SK-N-SH (cell line): ENCODE measurements around the gene RIOK3. TPM values are rescaled to one million over a fixed set of nuclear protein-coding genes. Genes with fewer than 3 reads are reported as not detected.

Source experiments
- CTCF ChIA-PET: fragments of 300-600, 350-600 bp; formaldehyde crosslinking; extraction: SDS; loops from one replicate; lab custom pipeline; 2021; lab: Yijun Ruan, JAX
- POLR2A ChIA-PET: fragments of 350-600 bp; sonication (Branson Sonifier 250); formaldehyde crosslinking; extraction: SDS; loops from one replicate; lab custom pipeline; 2020; ENCODE audit warnings: antibody characterized with exemption, inconsistent platforms; lab: Yijun Ruan, JAX
- DNase-seq: peaks from one replicate; pipeline ENCODE4 v3.0.0; 2012
- H2AFZ ChIP-seq: fragments of 200-600 bp; sonication (generic); 2 replicates; pipeline ENCODE4 v1.8.1; 2016; ENCODE audit warnings: antibody characterized with exemption, mild to moderate bottlenecking, low read depth
- H3F3A ChIP-seq: fragments of 200-600 bp; sonication (generic); replicated peaks from 2 replicates; pipeline ENCODE3; 2016; ENCODE audit warnings: antibody characterized with exemption, mild to moderate bottlenecking; ENCODE audit not compliant: insufficient read depth
- H3K27ac ChIP-seq, 2 experiments: fragments of 200-500 bp in 1 of 2; fragments of 200-600 bp in 1 of 2; sonication (Bioruptor generic) in 1 of 2; sonication (generic), shearing (Covaris generic) in 1 of 2; 2 replicates each; pipeline versions ENCODE4 v1.5.1 to v1.6.1; 2014 to 2016; ENCODE audit warnings: low read depth in 2 of 2, inconsistent platforms in 1 of 2, low read length in 1 of 2, mild to moderate bottlenecking in 1 of 2, mixed read lengths in 1 of 2
- H3K27me3 ChIP-seq: fragments of 200-600 bp; sonication (generic), shearing (Covaris generic); 2 replicates; pipeline ENCODE4 v1.6.1; 2016; ENCODE audit warnings: mixed run types; ENCODE audit not compliant: insufficient read depth
- H3K36me3 ChIP-seq, 2 experiments: fragments of 200-500 bp in 1 of 2; fragments of 200-600 bp in 1 of 2; sonication (Bioruptor generic) in 1 of 2; sonication (generic) in 1 of 2; replicated peaks in 1 of 2; 2 replicates each; pipeline versions ENCODE3 to v1.5.1; 2014 to 2016; ENCODE audit warnings: low read length in 1 of 2, mild to moderate bottlenecking in 1 of 2; ENCODE audit not compliant: insufficient read depth in 2 of 2, control insufficient read depth in 1 of 2
- H3K4me1 ChIP-seq, 2 experiments: fragments of 200-500 bp in 1 of 2; fragments of 200-600 bp in 1 of 2; sonication (Bioruptor generic) in 1 of 2; sonication (generic), shearing (Covaris generic) in 1 of 2; 2 replicates each; pipeline versions ENCODE4 v1.5.1 to v1.6.1; 2014 to 2016; ENCODE audit warnings: low read depth in 1 of 2, low read length in 1 of 2, mixed run types in 1 of 2; ENCODE audit not compliant: insufficient read depth in 2 of 2, control insufficient read depth in 1 of 2
- H3K4me2 ChIP-seq: fragments of 200-600 bp; sonication (generic), shearing (Covaris generic); 2 replicates; pipeline ENCODE4 v1.6.1; 2017; ENCODE audit warnings: mixed run types
- H3K4me3 ChIP-seq, 2 experiments: fragments of 200-500 bp in 1 of 2; fragments of 200-600 bp in 1 of 2; sonication (Bioruptor generic) in 1 of 2; sonication (generic), shearing (Covaris generic) in 1 of 2; 2 replicates each; pipeline versions ENCODE4 v1.5.1 to v1.8.1; 2014 to 2016; ENCODE audit warnings: low read depth in 2 of 2, inconsistent platforms in 1 of 2, low read length in 1 of 2, mild to moderate bottlenecking in 1 of 2, mixed read lengths in 1 of 2, moderate library complexity in 1 of 2
- H3K79me2 ChIP-seq: fragments of 200-600 bp; sonication (generic); 2 replicates; pipeline ENCODE4 v1.8.1; 2017; ENCODE audit warnings: mild to moderate bottlenecking; ENCODE audit not compliant: insufficient read depth
- H3K9ac ChIP-seq: fragments of 200-600 bp; sonication (generic); 2 replicates; pipeline ENCODE4 v1.6.1; 2017; ENCODE audit warnings: mixed run types
- H3K9me2 ChIP-seq: fragments of 200-600 bp; sonication (generic); 2 replicates; pipeline ENCODE4 v1.6.1; 2017; ENCODE audit warnings: mixed run types
- H3K9me3 ChIP-seq: fragments of 200-600 bp; sonication (generic); 2 replicates; pipeline ENCODE4 v1.6.1; 2017; ENCODE audit warnings: mixed run types, mild to moderate bottlenecking, moderate library complexity
- H4K20me1 ChIP-seq: fragments of 200-600 bp; sonication (generic); 2 replicates; pipeline ENCODE4 v1.6.1; 2017; ENCODE audit warnings: mild to moderate bottlenecking, mixed run types; ENCODE audit not compliant: insufficient read depth
- CHD2 ChIP-seq: fragments of 150-350 bp; IDR thresholded peaks from 2 replicates; pipeline ENCODE4 v1.6.1; 2018; ENCODE audit warnings: low read length; ENCODE audit not compliant: partially characterized antibody
- EP300 ChIP-seq, 2 experiments: IDR thresholded peaks; 2 replicates each; pipeline versions ENCODE4 v1.4.0 to v1.6.1; 2012; ENCODE audit warnings: borderline replicate concordance in 1 of 2, low read depth in 1 of 2, low read length in 1 of 2
- FOXM1 ChIP-seq: IDR thresholded peaks from 2 replicates; pipeline ENCODE4 v1.4.0; 2012; ENCODE audit warnings: low read depth, mild to moderate bottlenecking
- GABPA ChIP-seq: IDR thresholded peaks from 2 replicates; pipeline ENCODE4 v1.4.0; 2012; ENCODE audit warnings: low read depth, mild to moderate bottlenecking
- IRF3 ChIP-seq: fragments of 150-350 bp; IDR thresholded peaks from 2 replicates; pipeline ENCODE4 v1.6.1; 2016; ENCODE audit warnings: mild to moderate bottlenecking, low read depth, low read length
- JUND ChIP-seq: IDR thresholded peaks from 2 replicates; pipeline ENCODE4 v1.4.0; 2012
- MAX ChIP-seq: IDR thresholded peaks from 2 replicates; pipeline ENCODE4 v1.4.0; 2012; ENCODE audit warnings: low read depth
- MXI1 ChIP-seq: IDR thresholded peaks from 2 replicates; pipeline ENCODE4 v1.6.1; 2012; ENCODE audit warnings: mild to moderate bottlenecking, low read depth, low read length, improper control_type of control experiment
- PBX3 ChIP-seq: IDR thresholded peaks from 2 replicates; pipeline ENCODE4; 2012
- POLR2AphosphoS5 ChIP-seq: IDR thresholded peaks from 2 replicates; pipeline ENCODE4 v1.6.1; 2012; ENCODE audit warnings: low read depth, low read length
- RCOR1 ChIP-seq: fragments of 150-350 bp; IDR thresholded peaks from 2 replicates; pipeline ENCODE4 v1.6.1; 2017; ENCODE audit warnings: antibody characterized with exemption, low read length
- RXRA ChIP-seq: IDR thresholded peaks from 2 replicates; pipeline ENCODE4 v1.4.0; 2012; ENCODE audit warnings: low read depth, mild to moderate bottlenecking, borderline replicate concordance
- TAF1 ChIP-seq: IDR thresholded peaks from 2 replicates; pipeline ENCODE4 v1.6.1; 2012; ENCODE audit warnings: low read depth, mild to moderate bottlenecking, low read length, moderate library complexity, borderline replicate concordance
- TCF12 ChIP-seq: IDR thresholded peaks from 2 replicates; pipeline ENCODE4 v1.4.0; 2012
- YY1 ChIP-seq: IDR thresholded peaks from 2 replicates; pipeline ENCODE4 v1.4.0; 2012; ENCODE audit warnings: low read depth, mild to moderate bottlenecking
- WGBS: methylation state at CpG from one replicate; pipeline ENCODE4 v1.1.6; 2017; ENCODE audit warnings: low lambda C conversion rate; 5-methylcytosine and 5-hydroxymethylcytosine counted together
- polyA plus RNA-seq, 3 experiments: library from polyadenylated mRNA; depleted of rRNA; stranded (reverse); fragments of >200 nt; gene quantifications; 2 replicates each; pipeline ENCODE4 v1.2.3, GENCODE V29; 2012

The RIOK3 gene
- polyA plus RNA-seq, 1 of the 3 experiments (the other 2 are of a cell fraction), result 12.3 TPM

GRCh38 chr18:23501626-23502025 is 48.5 kb downstream of the RIOK3 start:
- ChIA-PET CTCF (interaction anchor here (1.8 kb wide), 1 partner anchor 14 kb away, joined by 6 read pairs; no protein-coding TSS in a partner anchor), POLR2A (interaction anchor here (0.7 kb wide), 1 partner anchor 311 kb away, joined by 4 read pairs; no protein-coding TSS in a partner anchor)
- H3K4me2 ChIP-seq, result no peak overlapping the region
- no peak overlapping the region for H3K9ac ChIP-seq
- H3K27me3 ChIP-seq, result no peaks in the 10 kb centered on the region
- 0 out of 2 replicates have a peak, but pooled peaks cover 7% of the 10 kb centered on the region for H4K20me1 ChIP-seq
- H3K36me3 ChIP-seq, result peaks cover 0 to 4% of the 10 kb centered on the region in 2 experiments
- no peak overlapping the region for H3K4me3 ChIP-seq
- H3K9me3 ChIP-seq, result no peaks in the 10 kb centered on the region
- TF ChIP-seq YY1 (no peak), RXRA (no peak), RCOR1 (no peak), TAF1 (no peak), GABPA (no peak), MXI1 (no peak), CHD2 (no peak), FOXM1 (no peak), IRF3 (no peak), JUND (no peak), PBX3 (no peak), POLR2AphosphoS5 (no peak), TCF12 (no peak), EP300 (IDR thresholded peaks at IDR 0.05; ENCODE audit: borderline replicate concordance in 1 of 2, low read depth in 1 of 2, low read length in 1 of 2) (no peak)
- 95% methylated on average over 6 of the region's 6 CpGs for WGBS
- H2AFZ ChIP-seq, result no peak overlapping the region
- no peaks in the 10 kb centered on the region for H3K9me2 ChIP-seq
- H3F3A ChIP-seq, result peaks cover 5% of the 10 kb centered on the region
- H3K79me2 ChIP-seq, result peaks cover 32% of the 10 kb centered on the region
- H3K27ac ChIP-seq, result no peak overlapping the region
- DNase-seq, result no peak
- H3K4me1 ChIP-seq, result peaks cover 8 to 16% of the 10 kb centered on the region in 2 experiments; a peak in 1 of 4 replicates

GRCh38 chr18:23502516-23503037 is 49.5 kb downstream of the RIOK3 start:
- Histone ChIP-seq H3K79me2 (peaks cover 35% of the 10 kb centered on the region), H3K9me2 (no peaks in the 10 kb centered on the region), H3K9ac (peak overlapping the region; percentile 77), H4K20me1 (0 out of 2 replicates have a peak, but pooled peaks cover 8% of the 10 kb centered on the region), H3K9me3 (no peaks in the 10 kb centered on the region), H2AFZ (peak overlapping the region; percentile 98), H3K4me1 (peaks cover 8 to 16% of the 10 kb centered on the region in 2 experiments; a peak in 1 of 4 replicates), H3K36me3 (peaks cover 0 to 9% of the 10 kb centered on the region in 2 experiments), H3K4me2 (peak overlapping the region; percentile 87), H3K27ac (peak overlapping the region; percentile 64 to 75), H3K4me3 (peak overlapping the region; percentile 91 to 96), H3K27me3 (no peaks in the 10 kb centered on the region), H3F3A (peaks cover 5% of the 10 kb centered on the region)
- WGBS, result 8% methylated on average over 6 of the region's 6 CpGs
- TF ChIP-seq MAX (no peak), RCOR1 (no peak), MXI1 (no peak), TCF12 (no peak)
- DNase-seq, result peak; percentile 34
- CTCF ChIA-PET, result interaction anchor here (0.7 to 1.8 kb wide), 3 partner anchors 13 to 416 kb away, joined by 3 to 6 read pairs (median 4); no protein-coding TSS in a partner anchor
- POLR2A ChIA-PET, result no interaction called here
